Mucosa of descending colon (tissue), 3 donors: ENCODE results near the gene TFEB. TPM values are rescaled to one million over a fixed set of nuclear protein-coding genes. Genes with fewer than 3 reads are reported as not detected.

Experiments used
- ATAC-seq: fragments of 200-7000 bp; cut with Tn5 transposase; one replicate; pipeline ENCODE4 v1.9.1; 2020; ENCODE audit warnings: mild to moderate bottlenecking, moderate library complexity
- DNase-seq, 3 donors: peaks; one replicate each; pipeline ENCODE4 v3.0.0-alpha.2; 2020
- H3K36me3 ChIP-seq: fragments of 200-600 bp; one replicate; pipeline ENCODE4 v1.8.0; 2021; ENCODE audit warnings: low read depth, mild to moderate bottlenecking
- H3K4me1 ChIP-seq: fragments of 200-600 bp; one replicate; pipeline ENCODE4 v1.8.0; 2021; ENCODE audit warnings: low read depth, mild to moderate bottlenecking
- H3K4me3 ChIP-seq: fragments of 200-600 bp; one replicate; pipeline ENCODE4 v1.8.0; 2021; ENCODE audit warnings: mild to moderate bottlenecking
- H3K9me3 ChIP-seq: fragments of 200-600 bp; one replicate; pipeline ENCODE4 v1.8.0; 2021; ENCODE audit warnings: mild to moderate bottlenecking
- CTCF ChIP-seq: fragments of 200-600 bp; IDR thresholded peaks from one replicate; pipeline ENCODE4 v1.8.0; 2022; ENCODE audit warnings: antibody characterized with exemption, mild to moderate bottlenecking
- intact Hi-C, 2 donors: fragments of 100-400 bp; cut with DNase I in 1 of 2; cut with micrococcal nuclease in 1 of 2; formaldehyde crosslinking; loops; one replicate each; pipeline versions ENCODE4 v1.11.0 to v1.11.1; 2022; cut with DNase I, micrococcal nuclease
- total RNA-seq, 3 donors: library from RNA; stranded (reverse); fragmentation: NEBNext Ultra II Directional in 2 of 3; extraction: Animal tissue kit (Norgen Biotek cat#: 25700) in 2 of 3; gene quantifications; one replicate each; pipeline versions ENCODE4 v1.2.1 to v1.2.4, GENCODE V29; 2021 to 2023
- donor health status: DM: no; HTN: no; CAD: no; lungs with moderate emphysema.
- donor health status: DM: no; HTN: no; CAD: no.
- donor health status: DM: no; HTN: yes; CAD: no.

TFEB gene
- total RNA-seq, 3 donors from 2014 or later = 35.2 to 44.5 (median 40.2) TPM

GRCh38 chr6:41733707-41734665 lies 1.4 kb downstream of the TFEB start:
- intact Hi-C loops = no loop called here
- peak overlapping the region; percentile 94 for H3K4me3 ChIP-seq
- no peaks in the 10 kb centered on the region for H3K9me3 ChIP-seq
- TF ChIP-seq CTCF = no peak
- peak; percentile 73 for ATAC-seq
- peak; percentile 75 to 88 (median 83) for DNase-seq
- H3K4me1 ChIP-seq = peaks cover 34% of the 10 kb centered on the region
- no peaks in the 10 kb centered on the region for H3K36me3 ChIP-seq

GRCh38 chr6:41733360-41733706 lies 2.1 kb downstream of the TFEB start:
- no peak for DNase-seq
- intact Hi-C loops = no loop called here
- H3K9me3 ChIP-seq = no peaks in the 10 kb centered on the region
- ATAC-seq = no peak
- TF ChIP-seq CTCF = no peak
- H3K4me1 ChIP-seq = peaks cover 40% of the 10 kb centered on the region
- H3K36me3 ChIP-seq = no peaks in the 10 kb centered on the region
- H3K4me3 ChIP-seq = no peak overlapping the region

- Histone ChIP-seq H3K36me3 (no peaks in the 10 kb centered on the region), H3K4me3 (no peak overlapping the region), H3K4me1 (peaks cover 46% of the 10 kb centered on the region), H3K9me3 (no peaks in the 10 kb centered on the region)
- DNase-seq = peak in 2 of 3 donors; percentile 48 to 62
- intact Hi-C loops = no loop called here
- no peak for TF ChIP-seq CTCF
- no peak for ATAC-seq
Observed at GRCh38 chr6:41732591-41733359, 2.6 kb downstream of the TFEB start.

GRCh38 chr6:41732149-41732548 lies 3.3 kb downstream of the TFEB start:
- DNase-seq = no peak
- H3K4me1 ChIP-seq = peaks cover 47% of the 10 kb centered on the region
- TF ChIP-seq CTCF = no peak
- no peak overlapping the region for H3K4me3 ChIP-seq
- H3K36me3 ChIP-seq = no peaks in the 10 kb centered on the region
- intact Hi-C loops = no loop called here
- no peak for ATAC-seq
- H3K9me3 ChIP-seq = no peaks in the 10 kb centered on the region

GRCh38 chr6:41731561-41732086 lies 3.8 kb downstream of the TFEB start:
- Histone ChIP-seq H3K4me3 (no peak overlapping the region), H3K9me3 (no peaks in the 10 kb centered on the region), H3K4me1 (peaks cover 47% of the 10 kb centered on the region), H3K36me3 (no peaks in the 10 kb centered on the region)
- no peak for TF ChIP-seq CTCF
- ATAC-seq (no peak), DNase-seq (peak in 1 of 3 donors; percentile 24)
- intact Hi-C loops = no loop called here
